Peyer's patch (tissue), 4 donors: ENCODE data around the gene ELOVL6.

Source experiments
- POLR2A ChIP-seq, 2 donors: fragments of 450-650 bp; IDR thresholded peaks; one replicate each; pipeline ENCODE4 v1.5.1; 2017; ENCODE audit warnings: antibody characterized with exemption in 2 of 2, mild to moderate bottlenecking in 2 of 2, moderate library complexity in 2 of 2
- TF ChIP-seq, protein P1 (sequence below), 6 experiments: fragments of 450-650 bp in 4 of 6; fragments of 200-600 bp in 2 of 6; sonication (generic) in 1 of 6; IDR thresholded peaks; one replicate each; pipeline ENCODE4 v1.5.1; 2017 to 2019; ENCODE audit warnings: antibody characterized with exemption in 6 of 6, mild to moderate bottlenecking in 3 of 6, moderate library complexity in 1 of 6

DNA sequence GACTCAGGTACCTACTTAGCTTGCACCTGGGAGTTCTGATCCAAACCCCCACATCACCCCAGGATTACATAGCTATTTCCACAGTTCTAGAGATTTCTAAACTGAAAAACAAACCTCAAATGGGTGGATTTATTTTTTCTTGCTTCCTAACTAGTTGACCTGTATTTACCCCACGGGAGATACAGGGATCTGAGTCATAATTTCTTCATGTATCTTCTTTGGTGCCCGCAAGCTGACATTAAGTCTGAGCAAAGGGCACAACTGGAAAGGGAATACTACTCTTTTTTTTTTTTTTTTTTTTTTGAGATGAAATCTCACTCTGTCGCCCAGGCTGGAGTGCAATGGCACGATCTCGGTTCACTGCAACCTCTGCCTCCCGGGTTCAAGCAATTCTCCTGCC, 10.0 kb upstream of the ELOVL6 start:
- TF ChIP-seq, protein P1, sequence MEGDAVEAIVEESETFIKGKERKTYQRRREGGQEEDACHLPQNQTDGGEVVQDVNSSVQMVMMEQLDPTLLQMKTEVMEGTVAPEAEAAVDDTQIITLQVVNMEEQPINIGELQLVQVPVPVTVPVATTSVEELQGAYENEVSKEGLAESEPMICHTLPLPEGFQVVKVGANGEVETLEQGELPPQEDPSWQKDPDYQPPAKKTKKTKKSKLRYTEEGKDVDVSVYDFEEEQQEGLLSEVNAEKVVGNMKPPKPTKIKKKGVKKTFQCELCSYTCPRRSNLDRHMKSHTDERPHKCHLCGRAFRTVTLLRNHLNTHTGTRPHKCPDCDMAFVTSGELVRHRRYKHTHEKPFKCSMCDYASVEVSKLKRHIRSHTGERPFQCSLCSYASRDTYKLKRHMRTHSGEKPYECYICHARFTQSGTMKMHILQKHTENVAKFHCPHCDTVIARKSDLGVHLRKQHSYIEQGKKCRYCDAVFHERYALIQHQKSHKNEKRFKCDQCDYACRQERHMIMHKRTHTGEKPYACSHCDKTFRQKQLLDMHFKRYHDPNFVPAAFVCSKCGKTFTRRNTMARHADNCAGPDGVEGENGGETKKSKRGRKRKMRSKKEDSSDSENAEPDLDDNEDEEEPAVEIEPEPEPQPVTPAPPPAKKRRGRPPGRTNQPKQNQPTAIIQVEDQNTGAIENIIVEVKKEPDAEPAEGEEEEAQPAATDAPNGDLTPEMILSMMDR (IDR thresholded peaks at IDR 0.05) = no peak
- no peak for TF ChIP-seq POLR2A (IDR thresholded peaks at IDR 0.05)
